NCI-H2081 treated with DMSO at 0.1 percent for 48 hours (cell line): Measurements from ENCODE around the gene NATD1.

Experiments
- DNase-seq: peaks from one replicate; lab custom pipeline; 2025; lab: John Stamatoyannopoulos, UW

Gene NATD1

DNA sequence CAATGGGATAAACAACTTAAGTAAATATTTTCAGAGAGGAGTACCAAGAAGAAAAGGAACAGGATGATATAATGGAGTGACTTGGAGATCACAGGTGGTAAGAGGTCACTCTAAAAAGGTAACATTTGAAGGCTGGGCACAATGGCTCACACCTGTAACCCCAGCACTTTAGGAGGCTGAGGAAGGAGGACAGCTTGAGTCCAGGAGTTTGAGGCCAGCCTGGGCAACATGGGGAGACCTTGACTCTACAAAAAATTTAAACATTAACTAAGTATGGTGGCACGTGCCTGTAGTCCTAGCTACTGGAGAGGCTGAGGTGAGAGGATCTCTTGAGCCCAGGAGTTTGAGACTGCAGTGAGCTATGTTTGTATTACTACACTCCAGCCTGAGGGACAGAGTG is 35.9 kb downstream of the NATD1 start:
- no peak for DNase-seq

- no peak for DNase-seq
Measured at GRCh38 chr17:21215935-21216334, 37.3 kb downstream of the NATD1 start.

- DNase-seq, result no peak
Measured at GRCh38 chr17:21214777-21215541, 38.3 kb downstream of the NATD1 start.

DNA sequence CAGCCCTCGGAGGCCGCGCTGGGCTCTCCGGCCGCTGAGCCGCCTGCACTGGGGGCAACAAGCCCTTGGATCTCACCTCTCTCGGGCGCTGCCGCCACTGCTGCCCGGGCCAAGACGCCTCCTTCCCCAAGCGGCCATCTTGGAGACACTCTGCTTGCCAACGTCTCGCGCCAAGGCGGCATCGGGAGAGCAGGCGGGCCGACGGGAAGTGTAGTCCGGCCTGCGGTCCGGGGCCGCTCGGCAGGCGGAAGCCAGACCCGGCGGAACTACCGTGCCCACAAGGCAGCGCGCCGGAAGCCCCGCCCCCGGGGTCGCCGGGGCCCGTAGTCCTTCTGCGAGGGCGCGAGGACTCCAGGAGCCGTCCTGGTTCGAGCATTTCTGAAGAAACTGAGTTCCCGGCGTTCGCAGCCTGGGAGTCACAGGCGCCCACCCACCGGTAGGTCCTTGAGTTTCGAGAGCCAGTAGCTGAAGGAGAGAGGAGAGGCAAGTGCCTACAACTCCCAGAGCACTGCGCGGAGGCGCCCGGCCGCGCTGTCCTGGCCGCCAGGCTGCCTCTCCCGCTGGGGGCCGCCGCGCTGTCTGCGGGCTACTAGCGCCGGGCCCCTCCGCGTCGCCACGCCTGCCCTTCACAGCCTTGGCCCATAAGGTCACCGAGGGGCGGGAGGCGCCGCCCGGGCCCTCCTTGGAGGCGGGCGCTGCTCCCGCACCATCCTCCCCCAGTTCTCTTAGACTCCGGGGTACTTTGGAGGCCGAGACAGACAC is 39.0 kb downstream of the NATD1 start, which contains the start of gene TMEM11:
TMEM11 (minus strand) TSS at position 147 of the 762 bp plus-strand sequence; CDS start at position 138, 9 bp downstream.
- DNase-seq, result peak; percentile 30

DNA sequence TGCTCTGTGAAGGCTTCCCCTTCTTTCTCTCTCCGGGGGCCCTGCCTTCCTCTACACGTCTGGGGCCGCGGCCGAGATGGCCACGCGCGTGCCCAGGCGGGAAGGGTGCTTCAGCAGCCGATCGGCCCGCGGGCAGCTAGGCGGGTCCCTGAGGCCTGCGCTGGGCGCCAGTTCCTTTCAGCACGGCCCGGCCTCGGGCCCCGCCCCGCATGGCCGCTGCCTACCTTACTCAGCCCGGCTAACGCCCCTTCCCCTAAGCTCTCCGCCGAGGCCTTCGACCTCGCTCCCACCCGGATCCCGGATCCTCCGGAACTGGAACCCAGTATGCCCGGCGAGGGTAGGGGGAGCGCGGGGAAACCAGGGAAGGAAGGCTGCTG is 39.6 kb downstream of the NATD1 start:
- DNase-seq, result no peak

- no peak for DNase-seq
Measured at GRCh38 chr17:21212826-21213637, 40.2 kb downstream of the NATD1 start.

GRCh38 chr17:21211825-21212479 is 41.3 kb downstream of the NATD1 start:
- DNase-seq, result no peak

GRCh38 chr17:21210411-21211076 is 42.7 kb downstream of the NATD1 start:
- no peak for DNase-seq

- no peak for DNase-seq
Measured at GRCh38 chr17:21209511-21210175, 43.6 kb downstream of the NATD1 start.

GRCh38 chr17:21208352-21208751 is 44.9 kb downstream of the NATD1 start:
- DNase-seq, result no peak

DNA sequence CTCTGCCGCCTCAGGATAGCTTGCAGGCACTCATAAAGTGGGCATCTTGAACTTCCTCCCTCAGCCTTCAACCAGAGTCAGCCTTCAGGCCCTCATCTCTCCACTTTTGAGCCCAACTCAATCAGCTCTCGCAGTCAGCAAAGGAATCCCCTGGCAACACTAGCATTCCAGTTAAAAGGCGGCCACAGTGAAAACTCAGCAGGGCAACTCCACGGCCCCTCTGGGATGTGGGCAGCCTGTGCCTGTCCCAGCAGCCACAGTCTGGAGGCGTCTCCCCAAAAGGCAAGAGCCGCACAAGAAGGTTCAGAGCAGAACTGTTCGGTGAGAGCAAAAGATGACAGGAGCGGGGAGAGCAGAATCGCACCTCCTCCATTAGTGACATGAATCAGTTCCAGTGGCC is 48.3 kb downstream of the NATD1 start:
- no peak for DNase-seq

DNA sequence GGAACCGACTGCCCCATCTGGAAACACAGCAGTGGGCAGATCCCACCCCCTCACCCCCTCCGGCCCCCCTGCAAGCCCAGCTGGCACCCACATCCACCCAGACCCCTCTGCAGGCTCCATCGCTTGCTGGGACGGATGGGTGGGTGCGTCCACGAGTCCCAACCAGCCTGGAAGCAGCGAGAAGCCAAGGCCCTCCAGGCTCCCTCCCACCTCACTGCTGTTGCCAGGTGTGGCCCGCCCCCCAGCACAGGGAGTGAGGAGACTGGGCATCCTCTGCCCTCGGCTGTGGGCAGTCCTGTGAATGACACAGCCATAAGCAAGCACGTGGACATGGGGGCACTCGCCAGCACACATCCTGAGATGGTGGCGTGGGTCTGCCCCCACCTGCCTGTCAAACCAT is 50.7 kb downstream of the NATD1 start:
- no peak for DNase-seq

GRCh38 chr17:21201874-21202273 is 51.3 kb downstream of the NATD1 start:
- no peak for DNase-seq

DNA sequence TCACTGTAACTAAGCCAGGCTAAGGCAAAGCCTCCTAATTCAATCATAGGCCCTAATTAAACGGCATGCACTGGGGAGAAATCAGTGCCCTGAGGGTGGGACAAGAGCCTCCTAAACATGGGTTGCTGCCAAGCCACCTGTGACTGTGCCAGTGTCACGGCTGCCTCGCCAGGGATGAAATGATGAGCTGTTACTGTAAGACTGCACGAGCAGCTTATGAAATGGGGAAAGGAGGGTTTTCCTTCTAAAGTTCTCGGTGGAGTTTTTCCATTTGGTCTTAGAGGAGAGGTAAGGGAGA is 52.0 kb downstream of the NATD1 start:
- peak; percentile 25 for DNase-seq

DNA sequence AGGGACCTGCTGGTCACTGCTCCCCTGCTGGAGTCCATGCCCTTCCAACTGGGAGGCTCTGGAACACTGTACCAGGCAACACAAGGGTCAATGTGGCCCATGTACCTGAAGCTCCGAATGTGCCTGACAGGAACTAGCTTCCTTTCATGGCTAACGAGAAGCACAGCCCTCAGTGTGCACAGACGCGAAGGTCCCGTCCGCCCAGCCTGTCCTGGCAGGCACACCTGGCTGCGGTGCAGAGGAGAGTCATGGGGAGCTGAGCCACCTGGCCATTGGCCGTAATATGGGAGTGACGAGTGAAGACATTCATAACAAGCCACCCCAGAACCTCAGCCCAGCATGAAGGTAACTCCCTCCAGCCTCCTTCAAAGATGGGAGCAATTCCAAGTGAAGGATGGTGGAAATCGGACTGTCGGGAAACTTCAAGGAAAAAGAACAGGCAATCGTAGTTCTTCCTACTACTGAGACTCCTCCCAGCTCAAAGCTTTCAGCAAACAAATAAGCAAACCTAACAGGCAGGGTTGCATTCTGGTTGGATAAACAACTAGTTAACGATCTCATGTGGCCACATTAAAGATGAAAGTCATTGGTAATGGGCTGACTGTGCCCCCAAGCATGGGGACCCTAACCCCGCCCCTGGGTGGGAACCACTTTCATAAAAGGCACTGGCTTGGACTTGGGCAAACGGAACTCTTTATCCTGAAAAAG is 52.5 kb downstream of the NATD1 start:
- no peak for DNase-seq

GRCh38 chr17:21199856-21200255 is 53.4 kb downstream of the NATD1 start:
- no peak for DNase-seq

DNA sequence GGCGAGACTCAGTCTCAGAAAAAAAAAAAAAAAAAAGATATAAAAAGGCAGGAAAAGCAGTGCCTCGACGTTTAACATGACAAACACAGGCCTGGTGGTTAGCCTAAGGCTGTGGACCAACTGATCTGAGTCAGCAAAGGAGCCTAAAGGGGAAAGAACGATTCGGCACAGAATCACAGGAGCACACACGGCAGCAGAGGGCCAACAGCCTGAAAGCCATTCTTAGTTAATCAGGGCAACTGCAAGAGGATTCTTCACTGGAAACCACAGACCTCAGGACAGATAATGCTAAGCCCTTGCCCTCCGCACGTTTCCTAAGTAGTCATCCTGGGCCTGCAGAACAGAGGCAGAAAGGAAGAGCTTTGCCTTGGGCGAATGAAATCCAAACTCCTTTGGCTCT is 53.9 kb downstream of the NATD1 start:
- DNase-seq, result no peak

GRCh38 chr17:21198411-21198810 is 54.8 kb downstream of the NATD1 start:
- no peak for DNase-seq

- no peak for DNase-seq
Measured at GRCh38 chr17:21196126-21196525, 57.1 kb downstream of the NATD1 start.

DNA sequence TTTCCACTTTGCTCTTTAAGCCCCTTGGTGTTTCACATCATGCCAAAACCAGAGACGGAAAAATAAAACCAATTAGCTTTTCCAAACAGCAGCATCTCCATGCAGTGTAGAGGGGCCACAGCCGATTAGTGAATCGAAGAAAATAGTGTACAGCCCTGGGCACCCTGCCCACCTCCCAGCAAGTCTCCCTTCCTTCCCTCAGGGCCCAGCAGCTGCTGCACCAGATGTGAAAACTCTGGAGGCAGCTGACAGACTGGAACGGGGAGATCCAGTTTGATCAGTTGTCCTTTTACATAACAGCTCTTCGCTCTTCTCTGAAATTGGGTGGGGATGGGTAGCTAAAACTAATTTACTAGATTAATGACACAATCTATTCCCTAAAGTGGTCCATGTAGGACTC is 58.5 kb downstream of the NATD1 start:
- DNase-seq, result no peak

- DNase-seq, result no peak
Measured at GRCh38 chr17:21194226-21194625, 59.0 kb downstream of the NATD1 start.
